Measurements from ENCODE around the gene FAU. TPM values are rescaled to one million over a fixed set of nuclear protein-coding genes. Genes with fewer than 3 reads are reported as not detected.

The FAU gene
- total and polyA plus RNA-seq, 9 of the 15 experiments (the other 6 are each of a cell fraction or from before 2014, with no cell fraction given), result 433 to 1,827 (median 942) TPM

GRCh38 chr11:65132988-65133700, 11.2 kb upstream of the FAU start:
- WGBS (ENCODE audit: insufficient coverage, low coverage, missing lambda C conversion rate), result 37% methylated on average over 17 of the region's 18 CpGs
- Histone ChIP-seq H3K9me1 (ENCODE audit: control insufficient read depth, insufficient read depth, low read length) (peaks cover 4% of the 10 kb centered on the region), H3K4me3 (peak overlapping the region; percentile 96), H3K4me1 (replicated peaks in 1 of 2; ENCODE audit: control insufficient read depth in 2 of 2, insufficient read depth in 2 of 2, low read length in 2 of 2) (peaks cover 21 to 49% of the 10 kb centered on the region in 2 experiments; a peak in 4 of 5 replicates), H2AFZ (ENCODE audit: low read depth, low read length) (peak overlapping the region; percentile 7; the same call in 1 of the 2 replicates), H3K27ac (ENCODE audit: extremely low read depth, low read depth, low read length) (peak overlapping the region; percentile 98), H3K4me2 (ENCODE audit: insufficient read depth, low read length) (peak overlapping the region; percentile 98), H4K20me1 (replicated peaks; ENCODE audit: control insufficient read depth, insufficient read depth, low read length) (peaks cover 9% of the 10 kb centered on the region; the same call in 1 of the 2 replicates), H3K9me3 (replicated peaks; ENCODE audit: control insufficient read depth, insufficient read depth, low read depth, low read length) (no peaks in the 10 kb centered on the region), H3K79me2 (ENCODE audit: control insufficient read depth, insufficient read depth, low read length) (peaks cover 41% of the 10 kb centered on the region), H3K36me3 (ENCODE audit: control insufficient read depth, insufficient read depth, low read length) (peaks cover 49% of the 10 kb centered on the region), H3K27me3 (ENCODE audit: control insufficient read depth in 2 of 2, insufficient read depth in 2 of 2, low read length in 2 of 2) (no peaks in the 10 kb centered on the region; a peak in 1 of 5 replicates), H3K9ac (ENCODE audit: insufficient read depth in 1 of 2, low read depth in 2 of 2, low read length in 2 of 2) (peak overlapping the region; percentile 98 to 99)
- ChIA-PET POLR2A (interaction anchor here (0.6 to 8.4 kb wide), 6 partner anchors 13 to 136 kb away, joined by 3 to 182 read pairs (median 8); partner anchors contain the start of genes BATF2, FAU, MRPL49 and SPDYC), CTCF (ENCODE audit: low intra/inter-chr PET ratio) (no interaction called here)
- intact Hi-C loops (cut with micrococcal nuclease), result no loop called here
- peak; percentile 81 for FAIRE-seq
- ATAC-seq, result peak; percentile 55
- in situ Hi-C loops (cut with MboI), result no loop called here
- DNase-seq (ENCODE audit: extremely low read depth in 1 of 4, low spot score in 3 of 4), result peak; percentile 71 to 81 (median 78)
- no TSS peak for BruUV-seq (replicated peaks)
- TF ChIP-seq NFIC (IDR thresholded peaks at IDR 0.05) (0 out of 2 replicates have a peak, but pooled peaks have one; percentile 4), ZFPM2 (CRISPR knock-in tag; IDR thresholded peaks at IDR 0.05) (no peak), ZNF274 (IDR thresholded peaks at IDR 0.05; ENCODE audit: borderline replicate concordance, low read depth, low read length) (no peak), ETV5 (CRISPR knock-in tag; IDR thresholded peaks at IDR 0.05; ENCODE audit: low read depth) (0 out of 2 replicates have a peak, but pooled peaks have one; percentile 44), YY1 (IDR thresholded peaks at IDR 0.05; ENCODE audit: borderline replicate concordance in 1 of 3, control insufficient read depth in 1 of 3, extremely low read depth in 1 of 3, insufficient read depth in 3 of 3, insufficient read length in 1 of 3, insufficient replicate concordance in 2 of 3, low read depth in 1 of 3, low read length in 2 of 3) (peak in 1 of 3 experiments; percentile 41), CTBP1 (IDR thresholded peaks at IDR 0.05; ENCODE audit: borderline replicate concordance) (peak; percentile 17; the same call in 1 of the 2 replicates), ZNF347 (CRISPR knock-in tag; IDR thresholded peaks at IDR 0.05; ENCODE audit: low read depth) (no peak), NR2C2 (CRISPR knock-in tag; IDR thresholded peaks at IDR 0.05) (no peak), NR2C2 (tag; IDR thresholded peaks at IDR 0.05) (no peak), SPI1 (IDR thresholded peaks at IDR 0.05; ENCODE audit: borderline replicate concordance, low read depth, low read length) (peak; percentile 84; the same call in 1 of the 2 replicates), ZBED1 (IDR thresholded peaks at IDR 0.05) (peak; percentile 57; the same call in 1 of the 2 replicates), ZNF589 (CRISPR knock-in tag; IDR thresholded peaks at IDR 0.05; ENCODE audit: low read depth) (no peak), MECOM (CRISPR knock-in tag; IDR thresholded peaks at IDR 0.05) (no peak), ZNF609 (CRISPR knock-in tag; IDR thresholded peaks at IDR 0.05; ENCODE audit: borderline replicate concordance) (no peak), SIN3A (IDR thresholded peaks at IDR 0.05; ENCODE audit: borderline replicate concordance in 2 of 2, control insufficient read depth in 1 of 2, low read depth in 2 of 2, low read length in 2 of 2) (0 out of 4 replicates have a peak, but pooled peaks of 1 of the 2 experiments have one; percentile 17), SRF (CRISPR knock-in tag; IDR thresholded peaks at IDR 0.05) (peak in 1 of 2 experiments; percentile 46; a peak in 1 of 4 replicates)
